Heart right ventricle (tissue), 16 donors: Measurements from ENCODE around the gene NRXN2. TPM values are rescaled to one million over a fixed set of nuclear protein-coding genes. Genes with fewer than 3 reads are reported as not detected.

Source experiments
- ATAC-seq, 8 donors: fragments of 200-7000 bp; cut with Tn5 transposase; one replicate each; pipeline ENCODE4 v1.9.1; 2020; ENCODE audit warnings: mild to moderate bottlenecking in 8 of 8, moderate library complexity in 8 of 8, moderate number of reproducible peaks in 1 of 8
- DNase-seq, 2 donors: peaks; one replicate each; pipeline ENCODE4 v3.0.0-alpha.2; 2020
- H3K27ac ChIP-seq, 10 donors: fragments of 200-600 bp; sonication (generic) in 2 of 10; one replicate each; pipeline versions ENCODE4 v1.5.0 to v1.8.0; 2020 to 2022; ENCODE audit warnings: mild to moderate bottlenecking in 3 of 10
- H3K27me3 ChIP-seq, 7 donors: fragments of 200-600 bp; one replicate each; pipeline ENCODE4 v1.8.0; 2021 to 2022; ENCODE audit warnings: mild to moderate bottlenecking in 2 of 7
- H3K36me3 ChIP-seq, 9 donors: fragments of 200-600 bp; sonication (generic) in 1 of 9; one replicate each; pipeline versions ENCODE4 v1.5.0 to v1.8.0; 2020 to 2022; ENCODE audit warnings: mild to moderate bottlenecking in 2 of 9
- H3K4me1 ChIP-seq, 9 donors: fragments of 200-600 bp; sonication (generic) in 1 of 9; one replicate each; pipeline versions ENCODE4 v1.5.0 to v1.8.0; 2020 to 2022; ENCODE audit warnings: mild to moderate bottlenecking in 4 of 9
- H3K4me3 ChIP-seq, 10 donors: fragments of 200-600 bp; sonication (generic) in 2 of 10; one replicate each; pipeline versions ENCODE4 v1.5.0 to v1.8.0; 2020 to 2022; ENCODE audit warnings: mild to moderate bottlenecking in 7 of 10, moderate library complexity in 2 of 10
- H3K9me3 ChIP-seq, 11 donors: fragments of 200-600 bp in 10 of 11; sonication (generic) in 2 of 11; one replicate each; pipeline versions ENCODE4 v1.5.0 to v1.8.0; 2013 to 2022; ENCODE audit warnings: mild to moderate bottlenecking in 2 of 11, control low read depth in 1 of 11, moderate library complexity in 1 of 11
- WGBS, 2 donors: extraction: QIAGEN DNeasy Blood & Tissue Kit; methylation state at CpG; one replicate each; pipeline ENCODE4 v1.1.7; 2013; ENCODE audit warnings: inconsistent platforms in 1 of 2; 5-methylcytosine and 5-hydroxymethylcytosine counted together
- intact Hi-C, 10 donors: fragments of 100-400 bp; cut with DNase I; formaldehyde crosslinking; loops; one replicate each; pipeline versions ENCODE4 v1.11.1 to v1.14.2; 2022
- polyA plus RNA-seq, 2 donors: library from polyadenylated mRNA; stranded (reverse); fragments of 200-250 nt; gene quantifications; one replicate each; pipeline ENCODE4 v1.2.3, GENCODE V29; 2013
- total RNA-seq, 10 donors: library from RNA; stranded (reverse); fragmentation: NEBNext Ultra II Directional in 3 of 10; extraction: Animal tissue kit (Norgen Biotek cat#: 25700) in 3 of 10; gene quantifications; one replicate each; pipeline versions ENCODE4 v1.2.1 to v1.2.4, GENCODE V29; 2021 to 2023
- TF ChIP-seq, protein P1 (sequence below), 9 donors: fragments of 200-600 bp; sonication (generic) in 2 of 9; IDR thresholded peaks; one replicate each; pipeline versions ENCODE4 v1.5.0 to v1.8.0; 2021 to 2022; ENCODE audit warnings: antibody characterized with exemption in 9 of 9, mild to moderate bottlenecking in 5 of 9, moderate library complexity in 1 of 9
- donor health status: Arrhythmogenic right ventricular cardiomyopathy.
- donor health status: ischemic (EF 13 %, LVEDD 7.1; RV severe dilation, severe dysfunction).
- donor health status: healthy with polysubstance abuse.
- donor health status: DM: no; HTN: yes; CAD: no.
- donor health status: DM: no; HTN: no; CAD: no.
- donor health status: ischemic (EF 25% LVEDD 6.9; RV normal size, moderate dysfunction).
- donor health status: ischemic (EF 25% LVEDD 5.7; RV mildly dilated, moderate dysfunction).
- donor health status: healthy.
- donor health status: DM: yes; HTN: yes; CAD: no.
- donor health status: Ischemic cardiomyopathy.
- donor health status: ischemic (EF 35%, LVEDD 5.7; RV mildly dilated, moderate dysfunction).
- donor health status: nonischemic (EF 11% LVEDD 7.7; RV severe dilation, severe dysfunction).
- donor health status: DM: yes; HTN: yes; CAD: no.
- donor health status: PGD.
- donor health status: ischemic (EF 29% LVEDD 5.4; RV normal size, mild dysfunction).
- donor health status: nonischemic (EF 23%, LVEDD 6.1; RV moderate dilation, normal function).

The NRXN2 gene
- total and polyA plus RNA-seq, 12 donors, result 0.45 to 5.5 (median 1.4) TPM

DNA sequence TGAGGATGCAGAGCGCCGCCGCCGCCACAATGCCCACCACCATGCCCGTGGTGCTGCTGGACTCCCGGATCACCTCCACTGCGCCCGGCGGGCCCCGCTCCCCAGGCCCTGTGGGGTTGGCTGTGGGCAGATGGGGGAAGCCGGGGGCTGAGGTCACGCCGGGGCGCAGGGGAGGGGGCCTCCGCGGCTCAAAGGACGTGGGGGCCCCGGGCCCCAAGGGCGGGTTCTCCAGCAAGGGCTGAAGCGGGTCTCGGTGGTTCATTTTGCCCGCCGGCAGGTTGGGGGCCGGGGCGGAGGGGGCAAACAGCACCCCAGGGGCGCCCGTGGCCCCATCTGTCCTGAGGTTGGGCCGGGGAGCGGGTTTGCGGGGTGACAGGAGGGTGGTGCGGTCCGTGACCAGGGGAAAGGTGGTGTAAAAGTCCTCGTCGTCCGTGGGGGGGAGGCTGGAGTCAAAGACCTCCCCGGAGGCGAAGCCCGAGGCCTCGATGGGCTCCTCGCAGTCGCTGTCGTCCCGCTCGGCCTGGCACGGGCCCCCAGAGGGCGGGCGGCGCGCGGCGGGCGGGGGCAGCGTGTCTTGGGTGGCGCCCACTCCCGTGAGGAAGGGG is 115.5 kb downstream of the NRXN2 start:
- H3K36me3 ChIP-seq, result no peaks in the 10 kb centered on the region
- H3K4me1 ChIP-seq, result peaks cover 0 to 15% (median 9%) of the 10 kb centered on the region in 9 donors
- DNase-seq, result peak in 1 of 2 donors; percentile 13
- intact Hi-C loops, result no loop called here
- 64 to 68% methylated on average over 43 to 55 of the region's 55 CpGs for WGBS, 2 donors
- ATAC-seq, result peak in 3 of 8 donors; percentile 5 to 16 (median 7)
- no peaks in the 10 kb centered on the region for H3K9me3 ChIP-seq
- TF ChIP-seq, protein P1, sequence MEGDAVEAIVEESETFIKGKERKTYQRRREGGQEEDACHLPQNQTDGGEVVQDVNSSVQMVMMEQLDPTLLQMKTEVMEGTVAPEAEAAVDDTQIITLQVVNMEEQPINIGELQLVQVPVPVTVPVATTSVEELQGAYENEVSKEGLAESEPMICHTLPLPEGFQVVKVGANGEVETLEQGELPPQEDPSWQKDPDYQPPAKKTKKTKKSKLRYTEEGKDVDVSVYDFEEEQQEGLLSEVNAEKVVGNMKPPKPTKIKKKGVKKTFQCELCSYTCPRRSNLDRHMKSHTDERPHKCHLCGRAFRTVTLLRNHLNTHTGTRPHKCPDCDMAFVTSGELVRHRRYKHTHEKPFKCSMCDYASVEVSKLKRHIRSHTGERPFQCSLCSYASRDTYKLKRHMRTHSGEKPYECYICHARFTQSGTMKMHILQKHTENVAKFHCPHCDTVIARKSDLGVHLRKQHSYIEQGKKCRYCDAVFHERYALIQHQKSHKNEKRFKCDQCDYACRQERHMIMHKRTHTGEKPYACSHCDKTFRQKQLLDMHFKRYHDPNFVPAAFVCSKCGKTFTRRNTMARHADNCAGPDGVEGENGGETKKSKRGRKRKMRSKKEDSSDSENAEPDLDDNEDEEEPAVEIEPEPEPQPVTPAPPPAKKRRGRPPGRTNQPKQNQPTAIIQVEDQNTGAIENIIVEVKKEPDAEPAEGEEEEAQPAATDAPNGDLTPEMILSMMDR (IDR thresholded peaks at IDR 0.05), result no peak
- peak overlapping the region in 8 of 10 donors; percentile 2 to 41 (median 28) for H3K4me3 ChIP-seq
- peaks cover 0 to 41% (median 14%) of the 10 kb centered on the region in 7 donors for H3K27me3 ChIP-seq
- no peak overlapping the region for H3K27ac ChIP-seq

DNA sequence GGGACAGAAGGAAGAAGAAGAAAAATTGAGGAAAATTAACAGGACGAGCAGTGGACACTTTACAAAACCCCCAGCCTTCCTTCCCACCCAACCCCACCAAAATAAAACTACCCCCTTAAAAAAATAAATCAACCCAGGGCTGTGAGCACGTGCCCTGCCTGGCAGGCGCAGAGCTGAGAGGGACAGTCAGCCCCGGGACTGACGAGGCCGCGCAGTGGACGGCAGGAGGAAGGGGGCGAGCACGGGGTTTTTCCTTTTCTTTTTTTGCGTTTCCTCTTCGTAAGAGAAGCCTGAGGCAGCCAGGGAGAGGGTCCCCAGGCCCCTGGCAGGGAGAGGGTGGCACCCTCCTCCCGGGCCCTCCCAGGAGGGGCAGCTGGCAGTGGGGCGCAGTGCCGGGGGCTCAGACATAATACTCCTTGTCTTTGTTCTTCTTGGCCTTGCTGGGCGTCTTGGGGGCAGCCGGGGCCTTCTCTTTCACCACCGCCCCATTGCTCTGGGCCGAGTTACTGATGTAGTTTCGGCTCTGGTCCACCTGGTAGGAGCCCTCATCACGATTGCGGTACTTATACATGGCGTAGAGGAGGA is 116.1 kb downstream of the NRXN2 start:
- no peak for DNase-seq
- TF ChIP-seq, protein P1 (IDR thresholded peaks at IDR 0.05), result no peak
- ATAC-seq, result no peak
- H3K27ac ChIP-seq, result no peak overlapping the region
- no peaks in the 10 kb centered on the region for H3K9me3 ChIP-seq
- H3K36me3 ChIP-seq, result no peaks in the 10 kb centered on the region
- peaks cover 0 to 41% (median 14%) of the 10 kb centered on the region in 7 donors for H3K27me3 ChIP-seq
- H3K4me1 ChIP-seq, result peaks cover 0 to 15% (median 7%) of the 10 kb centered on the region in 9 donors
- no peak overlapping the region for H3K4me3 ChIP-seq
- 79 to 82% methylated on average over 22 to 23 of the region's 23 CpGs for WGBS, 2 donors
- intact Hi-C loops, result no loop called here

DNA sequence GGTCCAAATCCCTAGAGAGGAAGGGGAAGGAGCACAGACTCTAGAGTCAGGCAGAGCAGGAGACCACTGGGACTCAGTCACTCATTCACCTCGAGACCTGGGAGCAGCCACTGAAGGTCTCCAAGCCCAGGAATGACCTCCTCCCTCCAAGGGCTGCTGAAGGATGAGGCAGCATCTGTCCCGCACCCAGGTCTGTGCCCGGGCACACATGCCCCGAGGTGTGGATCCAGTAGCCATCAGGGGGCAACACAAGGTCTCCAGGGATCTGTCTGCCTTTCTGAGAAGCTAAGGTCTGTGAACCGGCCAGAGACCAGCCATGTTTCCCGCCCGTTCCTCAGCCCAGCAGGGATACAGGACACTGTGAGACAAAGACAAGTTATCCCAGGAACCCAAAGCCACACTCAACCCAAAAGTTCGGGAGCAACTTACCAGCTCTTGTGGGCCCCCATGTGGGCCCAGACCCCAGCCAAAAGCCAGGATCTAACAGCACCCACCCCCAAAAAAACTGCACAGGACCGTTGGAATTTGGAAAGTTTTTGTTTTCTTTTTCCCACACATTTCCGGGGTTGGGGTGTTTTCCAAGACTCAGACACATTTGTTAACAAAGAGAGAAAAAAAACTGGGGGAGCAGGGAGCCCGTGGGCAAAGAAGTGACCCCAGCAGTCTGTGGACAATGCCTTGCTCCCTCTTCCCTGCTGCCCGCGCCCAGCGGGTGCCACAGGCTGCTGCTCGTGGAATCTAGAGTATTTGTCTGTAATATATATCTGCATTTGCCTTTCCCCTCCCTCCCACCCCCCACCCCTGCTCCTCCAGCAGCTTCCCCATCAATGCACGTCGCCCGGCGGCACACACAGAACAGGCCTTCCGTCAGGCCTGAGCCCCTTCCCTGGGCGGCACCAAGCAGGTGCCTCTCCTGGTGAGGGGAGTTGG is 117.1 kb downstream of the NRXN2 start:
- WGBS, 2 donors, result 72 to 73% methylated on average over 21 of the region's 21 CpGs
- no peaks in the 10 kb centered on the region for H3K9me3 ChIP-seq
- H3K27me3 ChIP-seq, result peaks cover 0 to 41% (median 14%) of the 10 kb centered on the region in 7 donors
- H3K27ac ChIP-seq, result no peak overlapping the region
- no peak overlapping the region for H3K4me3 ChIP-seq
- H3K36me3 ChIP-seq, result no peaks in the 10 kb centered on the region
- TF ChIP-seq, protein P1 (IDR thresholded peaks at IDR 0.05), result no peak
- ATAC-seq, result no peak
- intact Hi-C loops, result no loop called here
- H3K4me1 ChIP-seq, result peaks cover 0 to 15% (median 0%) of the 10 kb centered on the region in 9 donors
- DNase-seq, result no peak

DNA sequence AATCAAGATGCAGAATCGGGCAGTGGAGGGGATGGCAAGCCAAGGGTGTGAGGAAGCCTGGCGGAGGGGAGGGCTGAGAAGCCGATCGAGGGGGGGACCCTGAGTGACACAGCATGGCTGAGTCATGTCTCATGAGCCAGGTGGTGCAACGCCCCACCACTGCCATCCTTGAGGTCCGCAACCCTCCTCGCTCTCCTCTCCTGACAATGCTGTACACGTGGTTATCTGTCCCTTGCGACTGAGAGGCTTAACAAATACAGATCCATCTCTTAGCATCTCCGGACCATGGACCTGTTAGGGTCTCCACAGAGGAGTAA is 117.8 kb downstream of the NRXN2 start:
- WGBS, 2 donors, result 73 to 76% methylated on average over 10 of the region's 10 CpGs
- no peak for DNase-seq
- H3K36me3 ChIP-seq, result no peaks in the 10 kb centered on the region

More for the DNA sequence above, 117.8 kb downstream of the NRXN2 start:
- intact Hi-C loops, result no loop called here
- Histone ChIP-seq H3K4me1 (peaks cover 0 to 15% (median 0%) of the 10 kb centered on the region in 9 donors), H3K27ac (no peak overlapping the region), H3K9me3 (no peaks in the 10 kb centered on the region), H3K27me3 (peaks cover 0 to 41% (median 14%) of the 10 kb centered on the region in 7 donors), H3K4me3 (no peak overlapping the region)
- TF ChIP-seq, protein P1 (IDR thresholded peaks at IDR 0.05), result no peak
- ATAC-seq, result no peak
